CD4-positive, alpha-beta T cell (primary cell): ENCODE data around the gene WNT9A. TPM values are rescaled to one million over a fixed set of nuclear protein-coding genes. Genes with fewer than 3 reads are reported as not detected.

Source experiments
- ATAC-seq: fragments of 200-7000 bp; cut with Tn5 transposase; one replicate; pipeline ENCODE4 v1.10.0; 2022; ENCODE audit warnings: mild to moderate bottlenecking; ENCODE audit not compliant: poor library complexity
- CTCF ChIA-PET: fragments of 350-600 bp; sonication (Branson Sonifier 250); formaldehyde crosslinking; loops from one replicate; lab custom pipeline; 2021; ENCODE audit warnings: antibody characterized with exemption, inconsistent platforms; lab: Charles Lee
- POLR2A ChIA-PET: fragments of 350-600 bp; sonication (Branson Sonifier 250); formaldehyde crosslinking; loops from one replicate; lab custom pipeline; 2021; ENCODE audit warnings: antibody characterized with exemption, inconsistent platforms; lab: Charles Lee
- DNase-seq, 14 experiments: peaks; one replicate each; pipeline ENCODE4 v3.0.0-alpha.2; 2013 to 2020; ENCODE audit warnings: mixed read lengths in 2 of 14
- H3K27ac ChIP-seq, 2 donors: one replicate each; pipeline versions ENCODE4 v1.5.1 to v1.7.0; 2013; ENCODE audit warnings: low read length in 2 of 2, low read depth in 1 of 2, mild to moderate bottlenecking in 1 of 2
- H3K27me3 ChIP-seq, 2 experiments: 1 replicate in 1 of 2; 2 replicates in 1 of 2; pipeline versions ENCODE4 v1.6.1 to v1.7.0; 2013; ENCODE audit warnings: low read length in 2 of 2, control low read depth in 1 of 2, mild to moderate bottlenecking in 1 of 2, moderate library complexity in 1 of 2; ENCODE audit not compliant: insufficient read depth in 2 of 2, control insufficient read depth in 1 of 2
- H3K36me3 ChIP-seq: one replicate; pipeline ENCODE4 v1.6.1; 2013; ENCODE audit warnings: low read length, control low read depth; ENCODE audit not compliant: insufficient read depth
- H3K4me1 ChIP-seq: one replicate; pipeline ENCODE4 v1.6.1; 2013; ENCODE audit warnings: low read length, control low read depth; ENCODE audit not compliant: insufficient read depth
- H3K4me3 ChIP-seq: one replicate; pipeline ENCODE4 v1.5.1; 2013; ENCODE audit warnings: mild to moderate bottlenecking, low read length, moderate library complexity
- H3K9me3 ChIP-seq, 2 experiments: 1 replicate in 1 of 2; 2 replicates in 1 of 2; pipeline versions ENCODE4 v1.6.1 to v1.7.0; 2013; ENCODE audit warnings: low read length in 2 of 2, mild to moderate bottlenecking in 2 of 2, control low read depth in 1 of 2, moderate library complexity in 1 of 2; ENCODE audit not compliant: control insufficient read depth in 1 of 2, insufficient read depth in 1 of 2
- H3K27ac Mint-ChIP-seq: one replicate; pipeline ENCODE4 v1.8.0; 2020; ENCODE audit warnings: mixed read lengths
- H3K27me3 Mint-ChIP-seq: one replicate; pipeline ENCODE4 v1.8.0; 2021; ENCODE audit warnings: mixed read lengths
- H3K36me3 Mint-ChIP-seq: one replicate; pipeline ENCODE4 v1.8.0; 2021; ENCODE audit warnings: low read depth, mixed read lengths
- H3K4me1 Mint-ChIP-seq: one replicate; pipeline ENCODE4 v1.8.0; 2021; ENCODE audit warnings: low read depth, mixed read lengths
- H3K4me3 Mint-ChIP-seq: one replicate; pipeline ENCODE4 v1.8.0; 2020; ENCODE audit warnings: mild to moderate bottlenecking, mixed read lengths
- H3K9me3 Mint-ChIP-seq: one replicate; pipeline ENCODE4 v1.8.0; 2020; ENCODE audit warnings: mixed read lengths
- CTCF ChIP-seq: fragments of 200-600 bp; IDR thresholded peaks from one replicate; pipeline ENCODE4 v1.8.0; 2022; ENCODE audit warnings: antibody characterized with exemption, mild to moderate bottlenecking
- intact Hi-C, 2 experiments: fragments of 100-400 bp; cut with DNase I in 1 of 2; cut with micrococcal nuclease in 1 of 2; formaldehyde crosslinking; loops; one replicate each; pipeline versions ENCODE4 v1.15.1 to v1.9.0; 2023 to 2025; cut with DNase I, micrococcal nuclease
- total RNA-seq, 174 experiments: library from RNA in 2 of 174; stranded (reverse) in 2 of 174; gene quantifications; one replicate each; pipeline ENCODE4 v1.2.3 and lab custom pipeline; 2021 to 2026

WNT9A gene
- total RNA-seq, 2 experiments from 2014 or later: not detected

GRCh38 chr1:227934476-227935313 is 13.0 kb downstream of the WNT9A start:
- Histone ChIP-seq H3K27me3 (no peaks in the 10 kb centered on the region), H3K4me3 (no peak overlapping the region), H3K36me3 (no peaks in the 10 kb centered on the region), H3K4me1 (no peaks in the 10 kb centered on the region), H3K9me3 (peaks cover 0 to 5% of the 10 kb centered on the region in 2 experiments), H3K27ac (no peak overlapping the region)
- Mint-ChIP-seq H3K4me1 (peaks cover 9% of the 10 kb centered on the region), H3K4me3 (no peak overlapping the region), H3K27me3 (peaks cover 8% of the 10 kb centered on the region), H3K36me3 (no peaks in the 10 kb centered on the region), H3K27ac (no peak overlapping the region), H3K9me3 (no peaks in the 10 kb centered on the region)
- ATAC-seq: peak; percentile 72
- CTCF ChIA-PET: no interaction called here
- peak in 5 of 14 experiments; percentile 13 to 56 (median 21) for DNase-seq
- POLR2A ChIA-PET: no interaction called here
- TF ChIP-seq CTCF: no peak
- intact Hi-C loops: no loop called here

- no peaks in the 10 kb centered on the region for H3K27me3 ChIP-seq
- no peak for TF ChIP-seq CTCF
- no peak overlapping the region for H3K27ac Mint-ChIP-seq
- POLR2A ChIA-PET: no interaction called here
- no peaks in the 10 kb centered on the region for H3K9me3 ChIP-seq
- intact Hi-C loops: no loop called here
- no peaks in the 10 kb centered on the region for H3K27me3 Mint-ChIP-seq
- CTCF ChIA-PET: no interaction called here
- no peaks in the 10 kb centered on the region for H3K9me3 Mint-ChIP-seq
- ATAC-seq: no peak
- H3K4me1 ChIP-seq: no peaks in the 10 kb centered on the region
- no peak overlapping the region for H3K4me3 ChIP-seq
- H3K4me1 Mint-ChIP-seq: peaks cover 9% of the 10 kb centered on the region
- H3K4me3 Mint-ChIP-seq: no peak overlapping the region
- H3K36me3 Mint-ChIP-seq: no peaks in the 10 kb centered on the region
- no peaks in the 10 kb centered on the region for H3K36me3 ChIP-seq
- H3K27ac ChIP-seq: no peak overlapping the region
- no peak for DNase-seq
Measured at GRCh38 chr1:227929751-227930472, 17.8 kb downstream of the WNT9A start.

DNA sequence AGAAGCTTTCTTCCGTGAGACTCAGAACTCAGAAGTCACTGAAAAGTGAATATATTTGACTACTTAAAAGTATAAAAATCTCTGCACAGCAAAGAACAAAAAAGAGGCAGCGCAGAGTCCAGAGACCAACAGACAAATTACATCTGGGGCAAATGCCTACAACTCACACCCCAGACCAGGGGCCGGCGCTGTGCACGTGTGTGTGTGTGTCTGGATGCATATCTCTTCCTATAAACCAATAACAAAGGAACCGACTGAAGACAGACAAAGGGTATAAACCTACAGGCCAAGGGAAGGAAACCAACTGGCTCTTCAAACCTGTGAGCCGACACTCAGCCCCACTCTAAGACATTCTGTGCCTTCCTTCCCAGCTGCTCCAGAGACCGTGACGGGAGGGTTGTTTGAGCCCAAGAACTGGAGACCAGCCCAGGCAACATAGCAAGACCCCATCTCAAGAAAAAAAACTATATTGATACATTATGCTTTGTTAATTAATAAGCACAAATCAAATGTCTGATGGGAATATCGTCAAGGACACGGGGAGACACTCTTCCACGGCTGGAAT is 18.8 kb downstream of the WNT9A start:
- Histone ChIP-seq H3K4me1 (no peaks in the 10 kb centered on the region), H3K9me3 (no peaks in the 10 kb centered on the region), H3K27ac (no peak overlapping the region), H3K36me3 (no peaks in the 10 kb centered on the region), H3K4me3 (no peak overlapping the region), H3K27me3 (no peaks in the 10 kb centered on the region)
- intact Hi-C loops: no loop called here
- H3K4me3 Mint-ChIP-seq: no peak overlapping the region
- H3K36me3 Mint-ChIP-seq: no peaks in the 10 kb centered on the region
- CTCF ChIA-PET: no interaction called here
- DNase-seq (no peak), ATAC-seq (no peak)
- H3K27ac Mint-ChIP-seq: no peak overlapping the region
- POLR2A ChIA-PET: no interaction called here
- H3K9me3 Mint-ChIP-seq: no peaks in the 10 kb centered on the region
- no peak for TF ChIP-seq CTCF
- H3K27me3 Mint-ChIP-seq: no peaks in the 10 kb centered on the region
- H3K4me1 Mint-ChIP-seq: peaks cover 9% of the 10 kb centered on the region
